GM06990 (cell line): ENCODE measurements around the gene NAT16.

Source experiments
- DNase-seq: peaks from one replicate; pipeline ENCODE4 v3.0.0-alpha.2; 2011; ENCODE audit not compliant: insufficient read length; ENCODE audit errors: extremely low read depth
- H3K27me3 ChIP-seq: replicated peaks from 2 replicates; pipeline ENCODE4 v1.6.0; 2011; ENCODE audit warnings: low read length; ENCODE audit not compliant: control insufficient read depth, insufficient read depth
- H3K36me3 ChIP-seq: 2 replicates; pipeline ENCODE4 v1.5.1; 2011; ENCODE audit warnings: low read length; ENCODE audit not compliant: control insufficient read depth, insufficient read depth
- H3K4me3 ChIP-seq: replicated peaks from 2 replicates; pipeline ENCODE4 v1.5.1; 2011; ENCODE audit warnings: low read depth, mild to moderate bottlenecking, control low read depth, low read length
- CTCF ChIP-seq: IDR thresholded peaks from 2 replicates; pipeline ENCODE4 v1.5.1; 2011; ENCODE audit warnings: low read length, control low read depth, mild to moderate bottlenecking, inconsistent platforms; ENCODE audit not compliant: insufficient read depth, poor library complexity, severe bottlenecking

NAT16 gene

GRCh38 chr7:101155303-101155702 lies 24.8 kb downstream of the NAT16 start:
- peak overlapping the region; percentile 92 for H3K4me3 ChIP-seq
- TF ChIP-seq CTCF, result no peak
- H3K36me3 ChIP-seq, result peaks cover 5% of the 10 kb centered on the region
- no peak for DNase-seq
- no peaks in the 10 kb centered on the region for H3K27me3 ChIP-seq

GRCh38 chr7:101154693-101155102 lies 25.4 kb downstream of the NAT16 start:
- H3K4me3 ChIP-seq, result peak overlapping the region; percentile 92
- peaks cover 5% of the 10 kb centered on the region for H3K36me3 ChIP-seq
- no peak for DNase-seq
- H3K27me3 ChIP-seq, result no peaks in the 10 kb centered on the region
- TF ChIP-seq CTCF, result no peak

- peak; percentile 97 for DNase-seq
- peak within 1 kb of the TSS; percentile 92 for H3K4me3 ChIP-seq
- H3K27me3 ChIP-seq, result no peaks in the 10 kb centered on the region
- no peak for TF ChIP-seq CTCF
- H3K36me3 ChIP-seq, result peaks cover 2% of the 10 kb centered on the region
These were observed 26.0 kb downstream of the NAT16 start, which contains the start of gene AP1S1 for GRCh38 chr7:101153969-101154692. Gene AP1S1, plus strand, starts transcription at chr7:101154476. Its CDS starts 39 bp downstream, at chr7:101154515.

GRCh38 chr7:101151908-101152651 lies 28.0 kb downstream of the NAT16 start:
- H3K27me3 ChIP-seq, result no peaks in the 10 kb centered on the region; the same call in 1 of the 2 replicates
- no peaks in the 10 kb centered on the region for H3K36me3 ChIP-seq
- TF ChIP-seq CTCF, result no peak
- no peak overlapping the region for H3K4me3 ChIP-seq
- no peak for DNase-seq

GRCh38 chr7:101140746-101141382 lies 39.2 kb downstream of the NAT16 start:
- TF ChIP-seq CTCF, result no peak
- H3K36me3 ChIP-seq, result no peaks in the 10 kb centered on the region
- H3K4me3 ChIP-seq, result no peak overlapping the region
- peaks cover under 1% of the 10 kb centered on the region; the same call in 1 of the 2 replicates for H3K27me3 ChIP-seq
- no peak for DNase-seq
